Memory B cell (primary cell): ENCODE data around the gene RBP7.

ENCODE experiments used
- ATAC-seq: fragments of 150-1000 bp; cut with Tn5 transposase; 2 replicates; pipeline ENCODE4 v1.10.0; 2021; ENCODE audit warnings: low read depth, mild to moderate bottlenecking, moderate library complexity
- DNase-seq, 2 donors: peaks; one replicate each; pipeline ENCODE4 v3.0.0; 2022; ENCODE audit warnings: low spot score in 2 of 2
- H3K27ac Mint-ChIP-seq: one replicate; pipeline ENCODE4 v1.8.0; 2022; ENCODE audit warnings: mild to moderate bottlenecking, moderate library complexity, mixed read lengths
- H3K27me3 Mint-ChIP-seq: one replicate; pipeline ENCODE4 v1.8.0; 2022; ENCODE audit warnings: mixed read lengths
- H3K36me3 Mint-ChIP-seq: one replicate; pipeline ENCODE4 v1.8.0; 2022; ENCODE audit warnings: mild to moderate bottlenecking, mixed read lengths
- H3K4me1 Mint-ChIP-seq: one replicate; pipeline ENCODE4 v1.8.0; 2022; ENCODE audit warnings: mixed read lengths
- H3K4me3 Mint-ChIP-seq: one replicate; pipeline ENCODE4 v1.8.0; 2022; ENCODE audit warnings: mild to moderate bottlenecking, moderate library complexity, mixed read lengths
- H3K9me3 Mint-ChIP-seq: one replicate; pipeline ENCODE4 v1.8.0; 2022; ENCODE audit warnings: mixed read lengths

RBP7 gene

GRCh38 chr1:10065344-10065685 lies 68.3 kb downstream of the RBP7 start:
- Mint-ChIP-seq H3K9me3 (no peaks in the 10 kb centered on the region), H3K36me3 (peaks cover 9% of the 10 kb centered on the region), H3K4me1 (peaks cover 11% of the 10 kb centered on the region), H3K4me3 (no peak overlapping the region), H3K27ac (no peak overlapping the region), H3K27me3 (no peaks in the 10 kb centered on the region)
- no peak for ATAC-seq
- no peak for DNase-seq
